Mesothelial cell of epicardium (in vitro differentiated cells): ENCODE measurements around the gene SMAD3. TPM values are rescaled to one million over a fixed set of nuclear protein-coding genes. Genes with fewer than 3 reads are reported as not detected.

Source experiments
- DNase-seq, 2 experiments: peaks; one replicate each; pipeline ENCODE4 v3.0.0; 2021; ENCODE audit warnings: low spot score in 2 of 2; ENCODE audit not compliant: unreplicated experiment in 2 of 2
- H3K27ac Mint-ChIP-seq: 2 replicates; pipeline ENCODE4 v1.8.0; 2021; ENCODE audit warnings: mixed read lengths
- H3K27me3 Mint-ChIP-seq: 2 replicates; pipeline ENCODE4 v1.8.0; 2021; ENCODE audit warnings: low read depth, mixed read lengths
- H3K36me3 Mint-ChIP-seq: 2 replicates; pipeline ENCODE4 v1.8.0; 2021; ENCODE audit warnings: mixed read lengths
- H3K4me1 Mint-ChIP-seq: 2 replicates; pipeline ENCODE4 v1.8.0; 2021; ENCODE audit warnings: mixed read lengths
- H3K4me3 Mint-ChIP-seq: 2 replicates; pipeline ENCODE4 v1.8.0; 2021; ENCODE audit warnings: mild to moderate bottlenecking, moderate library complexity, mixed read lengths
- H3K9me3 Mint-ChIP-seq: 2 replicates; pipeline ENCODE4 v1.8.0; 2021; ENCODE audit warnings: mixed read lengths
- CTCF ChIP-seq: fragments of 200-600 bp; sonication (generic); IDR thresholded peaks from one replicate; pipeline ENCODE4 v1.5.0; 2021; ENCODE audit warnings: antibody characterized with exemption; ENCODE audit not compliant: unreplicated experiment
- total RNA-seq: library from RNA; stranded (reverse); gene quantifications from 3 replicates; pipeline ENCODE4 v1.2.1, GENCODE V29; 2021

SMAD3 gene
- total RNA-seq, 1 donor from 2014 or later: 96.2 TPM

GRCh38 chr15:67030036-67030762 is 35.2 kb upstream of the SMAD3 start:
- H3K27ac Mint-ChIP-seq: no peak overlapping the region
- H3K27me3 Mint-ChIP-seq: peaks cover 13% of the 10 kb centered on the region
- H3K36me3 Mint-ChIP-seq: no peaks in the 10 kb centered on the region
- peaks cover 36% of the 10 kb centered on the region for H3K4me1 Mint-ChIP-seq
- no peaks in the 10 kb centered on the region for H3K9me3 Mint-ChIP-seq
- TF ChIP-seq CTCF: no peak
- H3K4me3 Mint-ChIP-seq: no peak overlapping the region
- DNase-seq: no peak

DNA sequence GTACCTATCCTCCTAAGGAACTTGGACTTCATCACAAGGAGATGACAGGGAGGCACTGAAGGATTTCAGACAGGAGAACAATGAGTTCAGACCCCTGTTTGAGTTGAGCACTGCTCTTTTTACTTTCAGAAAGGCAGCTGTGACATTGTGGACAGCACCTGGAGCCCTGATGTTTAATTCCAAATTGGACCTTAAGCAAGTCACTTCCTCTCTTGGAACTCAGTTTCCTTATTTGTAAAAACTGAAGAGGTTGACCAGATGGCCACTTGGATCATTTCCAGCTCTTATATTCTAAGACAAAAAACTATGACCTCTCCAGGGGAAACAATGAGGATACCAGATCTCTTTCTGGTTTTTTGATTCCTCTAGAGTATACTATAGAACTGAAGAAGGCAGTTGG is 34.1 kb upstream of the SMAD3 start:
- DNase-seq: no peak
- Mint-ChIP-seq H3K4me3 (no peak overlapping the region), H3K27ac (no peak overlapping the region), H3K4me1 (peaks cover 32% of the 10 kb centered on the region), H3K36me3 (no peaks in the 10 kb centered on the region), H3K9me3 (no peaks in the 10 kb centered on the region), H3K27me3 (peaks cover 13% of the 10 kb centered on the region)
- TF ChIP-seq CTCF: no peak

- TF ChIP-seq CTCF: no peak
- no peaks in the 10 kb centered on the region for H3K36me3 Mint-ChIP-seq
- H3K27me3 Mint-ChIP-seq: peaks cover 13% of the 10 kb centered on the region
- H3K9me3 Mint-ChIP-seq: no peaks in the 10 kb centered on the region
- DNase-seq: no peak
- H3K4me3 Mint-ChIP-seq: no peak overlapping the region
- peaks cover 30% of the 10 kb centered on the region for H3K4me1 Mint-ChIP-seq
- H3K27ac Mint-ChIP-seq: no peak overlapping the region
Observed at GRCh38 chr15:67032608-67033007, 32.8 kb upstream of the SMAD3 start.

GRCh38 chr15:67033012-67033411 is 32.4 kb upstream of the SMAD3 start:
- H3K36me3 Mint-ChIP-seq: no peaks in the 10 kb centered on the region
- no peak overlapping the region for H3K4me3 Mint-ChIP-seq
- H3K4me1 Mint-ChIP-seq: peaks cover 30% of the 10 kb centered on the region
- no peak for DNase-seq
- no peaks in the 10 kb centered on the region for H3K9me3 Mint-ChIP-seq
- TF ChIP-seq CTCF: no peak
- peaks cover 13% of the 10 kb centered on the region for H3K27me3 Mint-ChIP-seq
- H3K27ac Mint-ChIP-seq: peak overlapping the region; percentile 40

DNA sequence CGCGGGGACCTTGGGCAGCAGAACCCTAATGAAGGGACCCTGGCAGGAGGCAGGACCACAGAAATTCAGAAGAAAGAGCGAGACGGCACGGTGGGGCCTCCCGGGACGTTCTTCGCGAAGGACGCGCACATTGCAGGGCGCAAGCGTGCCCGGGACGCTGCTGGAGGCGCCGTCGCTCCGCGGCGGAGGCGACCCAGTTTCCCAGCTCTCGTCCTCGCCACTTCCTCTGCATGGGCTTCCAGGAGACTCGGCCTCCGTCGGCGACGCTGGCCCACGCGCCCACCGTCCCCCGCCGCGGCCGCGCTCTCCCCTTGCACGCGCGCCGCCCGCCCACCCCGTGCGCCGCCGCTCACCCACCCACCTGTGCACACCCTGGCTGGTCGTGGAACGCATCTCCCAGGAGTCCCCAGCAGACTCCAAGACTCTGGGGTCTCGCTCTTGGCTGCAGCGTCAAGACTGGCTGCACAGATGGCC is 31.8 kb upstream of the SMAD3 start:
- no peak for TF ChIP-seq CTCF
- Mint-ChIP-seq H3K27me3 (peaks cover 13% of the 10 kb centered on the region), H3K9me3 (no peaks in the 10 kb centered on the region), H3K4me1 (peaks cover 30% of the 10 kb centered on the region), H3K4me3 (peak overlapping the region; percentile 59), H3K36me3 (no peaks in the 10 kb centered on the region), H3K27ac (peak overlapping the region; percentile 40)
- no peak for DNase-seq
